Keratinocyte (primary cell): Measurements from ENCODE around the gene PICALM. TPM values are rescaled to one million over a fixed set of nuclear protein-coding genes. Genes with fewer than 3 reads are reported as not detected.

Experiments used
- DNase-seq: peaks from one replicate; pipeline ENCODE4 v3.0.0-alpha.2; 2011; ENCODE audit warnings: low read depth, missing footprints, low spot score
- FAIRE-seq: peaks from 2 replicates; lab custom pipeline; 2011; peaks lifted over from hg19 to GRCh38; lab: Jason Lieb, UNC
- H2AFZ ChIP-seq: 2 replicates; pipeline ENCODE4 v1.6.0; 2012; ENCODE audit warnings: low read length, control low read depth, inconsistent platforms; ENCODE audit not compliant: control insufficient read depth
- H3K27ac ChIP-seq: 2 replicates; pipeline ENCODE4 v1.5.1; 2011; ENCODE audit warnings: low read length; ENCODE audit not compliant: control insufficient read depth, insufficient read depth
- H3K27me3 ChIP-seq: 3 replicates; pipeline ENCODE4 v1.6.0; 2011; ENCODE audit warnings: low read length; ENCODE audit not compliant: control insufficient read depth, insufficient read depth; ENCODE audit errors: extremely low read depth
- H3K36me3 ChIP-seq, 2 experiments: 2 replicates in 1 of 2; 3 replicates in 1 of 2; pipeline ENCODE4 v1.5.1; 2011; ENCODE audit warnings: low read length in 2 of 2, mild to moderate bottlenecking in 1 of 2; ENCODE audit not compliant: control insufficient read depth in 2 of 2, insufficient read depth in 2 of 2; ENCODE audit errors: extremely low read depth in 1 of 2
- H3K4me1 ChIP-seq: 3 replicates; pipeline ENCODE4 v1.5.1; 2011; ENCODE audit warnings: low read length; ENCODE audit not compliant: control insufficient read depth, insufficient read depth; ENCODE audit errors: extremely low read depth
- H3K4me2 ChIP-seq: 3 replicates; pipeline ENCODE4 v1.6.0; 2011; ENCODE audit warnings: low read depth, low read length; ENCODE audit not compliant: control insufficient read depth, insufficient read depth; ENCODE audit errors: extremely low read depth
- H3K4me3 ChIP-seq, 3 experiments: fragments of 200-600 bp in 1 of 3; sonication (generic) in 1 of 3; 2 replicates in 2 of 3; 3 replicates in 1 of 3; pipeline ENCODE4 v1.5.1; 2011 to 2016; ENCODE audit warnings: low read length in 3 of 3, mild to moderate bottlenecking in 3 of 3, control low read depth in 2 of 3, inconsistent platforms in 1 of 3, low read depth in 1 of 3, mixed read lengths in 1 of 3, mixed run types in 1 of 3, moderate library complexity in 1 of 3; ENCODE audit not compliant: control insufficient read depth in 2 of 3, insufficient read depth in 2 of 3; ENCODE audit errors: extremely low read depth in 1 of 3
- H3K79me2 ChIP-seq: 2 replicates; pipeline ENCODE4 v1.6.0; 2012; ENCODE audit warnings: low read length; ENCODE audit not compliant: control insufficient read depth, insufficient read depth
- H3K9ac ChIP-seq: 3 replicates; pipeline ENCODE4 v1.6.0; 2011; ENCODE audit warnings: low read length; ENCODE audit not compliant: control insufficient read depth, insufficient read depth; ENCODE audit errors: extremely low read depth
- H3K9me1 ChIP-seq: 3 replicates; pipeline ENCODE4 v1.6.0; 2011; ENCODE audit warnings: low read length; ENCODE audit not compliant: control insufficient read depth, insufficient read depth; ENCODE audit errors: extremely low read depth
- H3K9me3 ChIP-seq: 2 replicates; pipeline ENCODE4 v1.5.1; 2012; ENCODE audit warnings: low read depth, low read length; ENCODE audit not compliant: control insufficient read depth
- H4K20me1 ChIP-seq: 3 replicates; pipeline ENCODE4 v1.6.0; 2011; ENCODE audit warnings: low read length; ENCODE audit not compliant: control insufficient read depth, insufficient read depth; ENCODE audit errors: extremely low read depth
- EZH2 ChIP-seq: IDR thresholded peaks from one replicate; pipeline ENCODE4 v1.6.1; 2012; ENCODE audit warnings: inconsistent platforms, mild to moderate bottlenecking, low read length, moderate library complexity
- dilution Hi-C: fragments of 300-500 bp; cut with MboI; formaldehyde crosslinking; loops from one replicate; pipeline ENCODE4 v1.7.0; 2020; ENCODE audit warnings: low sequenced_read_pairs; ENCODE audit not compliant: extremely low pct_ligation_motif_present
- polyA plus RNA-seq, 5 experiments: library from polyadenylated mRNA; depleted of rRNA in 3 of 5; stranded (reverse) in 3 of 5; stranded (forward) in 1 of 5; unstranded in 1 of 5; fragments of >200 nt; gene quantifications; 1 replicate in 1 of 5; 2 replicates in 3 of 5; 3 replicates in 1 of 5; pipeline versions ENCODE4 v1.2.1 to v1.2.3, GENCODE V29; 2011 to 2012; ENCODE audit warnings: missing spikeins in 2 of 5, low read depth in 1 of 5, low replicate concordance in 1 of 5
- TF ChIP-seq, protein P1 (sequence below), 3 experiments: IDR thresholded peaks in 1 of 3; conservative IDR thresholded peaks in 1 of 3; optimal IDR thresholded peaks in 1 of 3; 2 replicates in 2 of 3; 3 replicates in 1 of 3; pipeline versions ENCODE3 to v1.5.1; 2011; ENCODE audit warnings: low read length in 3 of 3, mild to moderate bottlenecking in 3 of 3, moderate library complexity in 2 of 3, control low read depth in 1 of 3, inconsistent platforms in 1 of 3; ENCODE audit not compliant: insufficient read depth in 2 of 3; ENCODE audit errors: extremely low read depth in 1 of 3

Gene PICALM
- polyA plus RNA-seq, 1 donor (not counting 4 experiments of a cell fraction or from before 2014, with no cell fraction given), result 293 TPM

DNA sequence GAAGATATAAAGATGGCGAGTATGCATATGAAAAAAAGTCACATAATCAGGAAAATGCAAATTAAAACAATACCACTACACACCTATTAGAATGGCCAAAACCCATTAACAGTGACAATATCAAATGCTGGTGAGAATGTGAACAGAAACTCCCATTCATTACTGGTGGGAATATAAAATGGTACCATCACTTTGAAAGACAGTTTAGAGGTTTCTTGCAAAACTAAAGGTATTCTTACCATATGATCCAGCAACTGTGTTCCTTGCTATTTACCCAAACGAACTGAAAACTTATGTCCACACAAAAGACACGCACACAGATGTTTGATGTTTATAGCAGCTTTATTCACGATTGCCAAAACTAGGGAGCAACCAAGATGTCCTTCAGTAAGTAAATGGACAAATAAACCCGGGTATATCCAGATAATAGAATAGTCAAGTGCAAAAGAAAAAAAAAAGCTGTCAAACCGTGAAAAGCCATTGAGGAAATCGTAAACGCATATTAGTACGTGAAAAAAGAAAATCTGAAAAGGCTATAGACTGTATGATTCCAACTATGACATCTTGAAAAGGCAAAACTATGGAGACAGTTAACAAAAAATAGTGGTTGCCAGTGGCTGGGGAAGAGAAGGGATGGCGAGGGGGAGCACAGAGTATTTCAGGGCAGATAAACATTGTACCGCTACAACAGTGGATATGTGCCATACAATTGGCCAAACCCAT lies 7.2 kb downstream of the PICALM start:
- dilution Hi-C loops, result no loop called here
- Histone ChIP-seq H3K9me3 (no peaks in the 10 kb centered on the region), H3K4me2 (no peak overlapping the region), H3K36me3 (no peaks in the 10 kb centered on the region), H3K4me3 (no peak overlapping the region), H3K27me3 (no peaks in the 10 kb centered on the region), H3K9me1 (peaks cover 2% of the 10 kb centered on the region), H3K27ac (no peak overlapping the region), H3K4me1 (peaks cover 20% of the 10 kb centered on the region), H3K79me2 (peaks cover 99% of the 10 kb centered on the region), H4K20me1 (peaks cover 35% of the 10 kb centered on the region), H2AFZ (no peak overlapping the region), H3K9ac (no peak overlapping the region)
- no peak for FAIRE-seq
- DNase-seq, result no peak
- no peak for TF ChIP-seq EZH2
- TF ChIP-seq, protein P1, sequence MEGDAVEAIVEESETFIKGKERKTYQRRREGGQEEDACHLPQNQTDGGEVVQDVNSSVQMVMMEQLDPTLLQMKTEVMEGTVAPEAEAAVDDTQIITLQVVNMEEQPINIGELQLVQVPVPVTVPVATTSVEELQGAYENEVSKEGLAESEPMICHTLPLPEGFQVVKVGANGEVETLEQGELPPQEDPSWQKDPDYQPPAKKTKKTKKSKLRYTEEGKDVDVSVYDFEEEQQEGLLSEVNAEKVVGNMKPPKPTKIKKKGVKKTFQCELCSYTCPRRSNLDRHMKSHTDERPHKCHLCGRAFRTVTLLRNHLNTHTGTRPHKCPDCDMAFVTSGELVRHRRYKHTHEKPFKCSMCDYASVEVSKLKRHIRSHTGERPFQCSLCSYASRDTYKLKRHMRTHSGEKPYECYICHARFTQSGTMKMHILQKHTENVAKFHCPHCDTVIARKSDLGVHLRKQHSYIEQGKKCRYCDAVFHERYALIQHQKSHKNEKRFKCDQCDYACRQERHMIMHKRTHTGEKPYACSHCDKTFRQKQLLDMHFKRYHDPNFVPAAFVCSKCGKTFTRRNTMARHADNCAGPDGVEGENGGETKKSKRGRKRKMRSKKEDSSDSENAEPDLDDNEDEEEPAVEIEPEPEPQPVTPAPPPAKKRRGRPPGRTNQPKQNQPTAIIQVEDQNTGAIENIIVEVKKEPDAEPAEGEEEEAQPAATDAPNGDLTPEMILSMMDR (optimal IDR thresholded peaks at IDR 0.05 in 1 of 3, IDR thresholded peaks at IDR 0.05 in 1 of 3, conservative IDR thresholded peaks at IDR 0.05 in 1 of 3; ENCODE audit: extremely low read depth in 1 of 3, insufficient read depth in 2 of 3, low read length in 3 of 3), result no peak

DNA sequence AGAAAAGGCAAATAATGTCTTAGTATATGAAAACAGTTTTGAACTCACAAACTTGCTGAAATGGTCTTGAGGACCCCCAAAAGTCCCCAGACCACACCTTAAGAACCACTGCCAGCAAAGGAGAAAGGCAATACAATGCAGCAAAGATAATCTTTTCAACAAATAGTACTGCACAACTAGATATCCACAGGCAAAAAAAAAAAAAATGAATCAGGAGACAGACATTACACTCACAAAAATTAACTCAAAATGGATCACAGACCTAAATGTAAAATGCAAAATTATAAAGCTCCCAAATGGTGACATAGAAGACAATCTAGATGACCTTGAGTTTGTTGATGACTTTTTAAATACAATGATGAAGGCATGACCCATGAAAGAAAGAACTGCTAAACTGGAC lies 8.3 kb downstream of the PICALM start:
- H3K4me1 ChIP-seq, result peaks cover 20% of the 10 kb centered on the region

More for the DNA sequence above, 8.3 kb downstream of the PICALM start:
- peaks cover 2% of the 10 kb centered on the region for H3K9me1 ChIP-seq
- H3K9ac ChIP-seq, result no peak overlapping the region
- H3K27ac ChIP-seq, result no peak overlapping the region
- H3K27me3 ChIP-seq, result no peaks in the 10 kb centered on the region
- H3K79me2 ChIP-seq, result peaks cover 99% of the 10 kb centered on the region
- DNase-seq (no peak), FAIRE-seq (no peak)
- H4K20me1 ChIP-seq, result peaks cover 35% of the 10 kb centered on the region
- H3K4me3 ChIP-seq, result no peak overlapping the region
- no peak overlapping the region for H2AFZ ChIP-seq
- H3K4me2 ChIP-seq, result no peak overlapping the region
- dilution Hi-C loops, result no loop called here
- no peak for TF ChIP-seq EZH2
- TF ChIP-seq, protein P1 (optimal IDR thresholded peaks at IDR 0.05 in 1 of 3, IDR thresholded peaks at IDR 0.05 in 1 of 3, conservative IDR thresholded peaks at IDR 0.05 in 1 of 3; ENCODE audit: extremely low read depth in 1 of 3, insufficient read depth in 2 of 3, low read length in 3 of 3), result no peak
- H3K9me3 ChIP-seq, result no peaks in the 10 kb centered on the region
- no peaks in the 10 kb centered on the region for H3K36me3 ChIP-seq
